AG10803 (cell line): ENCODE data around the gene SMARCD2.

Experiments
- DNase-seq: peaks from one replicate; pipeline ENCODE4 v3.0.0; 2010; ENCODE audit warnings: low read depth
- H3K4me3 ChIP-seq: 2 replicates; pipeline ENCODE4 v1.5.1; 2011; ENCODE audit warnings: mild to moderate bottlenecking, low read length, control low read depth
- TF ChIP-seq, protein P1 (sequence below): conservative IDR thresholded peaks from 2 replicates; pipeline ENCODE4 v1.5.1; 2011; ENCODE audit warnings: mild to moderate bottlenecking, low read length, control low read depth, inconsistent platforms

Gene SMARCD2

GRCh38 chr17:63836811-63837210 is 5.7 kb downstream of the SMARCD2 start:
- TF ChIP-seq, protein P1, sequence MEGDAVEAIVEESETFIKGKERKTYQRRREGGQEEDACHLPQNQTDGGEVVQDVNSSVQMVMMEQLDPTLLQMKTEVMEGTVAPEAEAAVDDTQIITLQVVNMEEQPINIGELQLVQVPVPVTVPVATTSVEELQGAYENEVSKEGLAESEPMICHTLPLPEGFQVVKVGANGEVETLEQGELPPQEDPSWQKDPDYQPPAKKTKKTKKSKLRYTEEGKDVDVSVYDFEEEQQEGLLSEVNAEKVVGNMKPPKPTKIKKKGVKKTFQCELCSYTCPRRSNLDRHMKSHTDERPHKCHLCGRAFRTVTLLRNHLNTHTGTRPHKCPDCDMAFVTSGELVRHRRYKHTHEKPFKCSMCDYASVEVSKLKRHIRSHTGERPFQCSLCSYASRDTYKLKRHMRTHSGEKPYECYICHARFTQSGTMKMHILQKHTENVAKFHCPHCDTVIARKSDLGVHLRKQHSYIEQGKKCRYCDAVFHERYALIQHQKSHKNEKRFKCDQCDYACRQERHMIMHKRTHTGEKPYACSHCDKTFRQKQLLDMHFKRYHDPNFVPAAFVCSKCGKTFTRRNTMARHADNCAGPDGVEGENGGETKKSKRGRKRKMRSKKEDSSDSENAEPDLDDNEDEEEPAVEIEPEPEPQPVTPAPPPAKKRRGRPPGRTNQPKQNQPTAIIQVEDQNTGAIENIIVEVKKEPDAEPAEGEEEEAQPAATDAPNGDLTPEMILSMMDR: no peak
- DNase-seq: no peak
- H3K4me3 ChIP-seq: no peak overlapping the region

DNA sequence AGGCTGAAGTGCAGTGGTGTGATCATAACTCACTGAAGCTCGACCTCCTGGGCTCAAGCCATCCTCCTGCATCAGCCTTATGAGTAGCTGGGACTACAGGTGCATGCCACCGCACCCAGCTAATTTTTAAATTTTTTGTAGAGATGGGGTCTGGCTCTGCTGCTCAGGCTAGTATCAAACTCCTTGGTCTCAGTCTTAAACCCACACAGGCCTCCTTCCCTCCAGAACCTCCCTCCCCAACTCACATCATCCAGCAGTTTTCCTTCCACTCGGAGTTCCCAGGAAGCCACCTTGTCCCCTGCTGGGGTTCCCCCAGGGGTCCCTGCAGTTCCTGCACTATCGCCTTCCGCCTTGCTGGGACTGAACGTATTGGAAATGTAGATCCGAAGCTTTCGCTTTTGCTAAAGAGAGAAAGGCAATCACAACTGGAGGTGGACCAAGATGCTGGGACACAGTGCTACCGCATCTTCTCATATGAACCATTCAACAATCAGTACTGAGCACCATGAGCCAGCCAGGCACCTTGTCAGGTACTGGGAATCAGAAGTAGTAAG is 7.2 kb downstream of the SMARCD2 start:
- TF ChIP-seq, protein P1: no peak
- no peak for DNase-seq
- H3K4me3 ChIP-seq: no peak overlapping the region

DNA sequence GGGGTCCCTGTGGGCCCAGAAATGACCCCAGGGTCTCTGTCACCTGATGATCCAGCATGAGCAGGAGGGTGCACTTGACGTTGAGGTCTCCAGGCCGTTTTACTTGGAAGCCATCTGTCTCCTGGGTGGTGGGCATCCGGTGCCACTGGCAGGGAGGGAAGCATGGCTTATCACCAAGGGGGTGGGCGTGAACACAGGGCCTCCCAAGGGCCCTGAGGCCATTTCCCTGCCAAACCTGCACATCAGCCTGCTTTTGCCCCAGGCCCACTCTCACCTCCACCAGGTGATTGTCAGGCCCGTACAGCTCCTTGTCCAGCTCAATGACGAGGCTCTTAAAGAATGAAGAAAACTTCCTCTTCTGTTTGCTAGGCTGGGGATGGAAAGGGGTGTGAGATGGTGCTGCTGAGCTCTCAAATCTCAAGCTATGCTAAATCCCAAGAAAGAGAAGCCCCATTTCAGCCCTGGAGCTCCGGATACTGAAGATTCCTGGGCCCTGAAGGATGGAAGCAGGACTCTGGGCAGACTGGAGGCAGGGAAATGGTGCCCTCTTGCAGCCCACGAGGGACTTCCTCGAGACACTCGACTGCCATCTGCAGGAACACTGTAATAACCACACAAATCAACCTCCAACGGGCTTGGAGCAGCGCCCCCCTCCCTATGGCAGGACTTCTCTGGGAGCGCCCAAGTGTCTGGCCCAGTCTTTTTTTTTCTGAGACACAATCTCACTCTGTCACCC is 7.9 kb downstream of the SMARCD2 start:
- TF ChIP-seq, protein P1: peak; percentile 67
- DNase-seq: peak; percentile 81
- H3K4me3 ChIP-seq: no peak overlapping the region

GRCh38 chr17:63833741-63834373 is 8.6 kb downstream of the SMARCD2 start:
- DNase-seq: no peak
- TF ChIP-seq, protein P1: no peak
- H3K4me3 ChIP-seq: no peak overlapping the region

DNA sequence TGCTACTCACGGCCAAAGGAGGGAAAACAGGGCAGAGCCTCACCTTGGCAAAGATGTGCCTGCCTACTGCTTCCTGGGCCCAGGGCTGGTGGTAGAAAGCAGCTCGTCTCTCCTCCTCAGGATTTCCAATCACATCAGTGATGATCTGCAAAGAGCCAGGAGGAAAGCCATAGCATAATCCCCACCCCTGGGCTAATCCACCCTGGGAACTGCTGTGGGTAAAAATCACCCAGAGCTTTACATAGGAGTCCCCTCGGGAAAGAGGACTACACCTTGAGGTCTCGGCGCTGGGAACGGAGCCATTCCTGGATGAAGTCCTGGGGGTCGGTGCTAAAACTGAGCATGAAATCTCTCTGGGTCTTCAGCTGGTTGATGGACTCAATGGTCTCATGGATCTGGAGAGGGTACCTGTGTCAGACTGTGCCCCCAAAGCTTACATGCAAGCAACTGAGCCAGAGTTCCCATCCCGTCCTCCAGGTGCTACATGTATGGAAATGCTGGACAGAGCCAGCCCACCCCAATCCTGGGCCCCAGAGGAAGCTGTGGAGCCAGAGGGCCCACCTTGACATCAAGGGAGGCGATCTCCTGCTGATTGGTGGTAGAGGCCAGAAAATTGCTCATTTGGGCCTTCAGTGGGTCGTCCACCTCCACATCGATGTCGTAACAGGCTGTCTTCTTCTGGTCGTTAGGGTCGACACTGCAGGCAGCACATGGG is 9.3 kb downstream of the SMARCD2 start:
- DNase-seq: no peak

DNA sequence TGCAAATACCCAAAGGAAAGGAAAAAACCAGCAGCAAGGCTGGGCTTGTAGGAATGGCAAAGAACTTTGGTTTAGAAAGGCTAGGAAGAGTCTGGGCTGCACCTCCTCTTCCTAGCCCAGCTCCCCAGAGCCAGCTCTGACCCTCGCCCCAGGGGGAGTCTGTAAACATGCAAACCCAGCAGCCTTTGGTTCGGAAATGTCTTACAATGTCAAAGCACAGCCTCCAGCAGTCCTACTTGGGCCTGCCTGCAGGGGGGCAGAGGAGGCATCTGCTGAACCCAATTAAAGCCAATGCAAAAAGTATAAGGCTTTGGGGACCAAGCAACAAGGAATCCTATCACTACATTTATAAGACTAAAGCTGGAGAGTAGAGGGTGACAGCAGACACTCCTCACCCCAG is 10.0 kb downstream of the SMARCD2 start:
- no peak for DNase-seq
- no peak overlapping the region for H3K4me3 ChIP-seq
- TF ChIP-seq, protein P1: 0 out of 2 replicates have a peak, but pooled peaks have one; percentile 3

More for the DNA sequence above, 9.3 kb downstream of the SMARCD2 start:
- TF ChIP-seq, protein P1: no peak
- no peak overlapping the region for H3K4me3 ChIP-seq
